Nephron (organoid): Measurements from ENCODE around the gene MTSS2.

Experiments used
- H3K27ac Mint-ChIP-seq, 3 experiments: 2 replicates each; pipeline ENCODE4 v1.8.0; 2020; ENCODE audit warnings: mixed read lengths in 3 of 3, mild to moderate bottlenecking in 2 of 3, moderate library complexity in 1 of 3
- H3K27me3 Mint-ChIP-seq: 2 replicates; pipeline ENCODE4 v1.8.0; 2021; ENCODE audit warnings: low read depth, mild to moderate bottlenecking, moderate library complexity, mixed read lengths
- H3K36me3 Mint-ChIP-seq: 2 replicates; pipeline ENCODE4 v1.8.0; 2020; ENCODE audit warnings: low read depth, mixed read lengths
- H3K4me1 Mint-ChIP-seq: 2 replicates; pipeline ENCODE4 v1.8.0; 2020; ENCODE audit warnings: mixed read lengths
- H3K4me3 Mint-ChIP-seq, 3 experiments: 2 replicates each; pipeline ENCODE4 v1.8.0; 2020; ENCODE audit warnings: mild to moderate bottlenecking in 3 of 3, mixed read lengths in 3 of 3, moderate library complexity in 2 of 3
- H3K9me3 Mint-ChIP-seq: 2 replicates; pipeline ENCODE4 v1.8.0; 2020; ENCODE audit warnings: mixed read lengths
- CTCF ChIP-seq, 3 experiments: fragments of 200-600 bp; sonication (generic); IDR thresholded peaks; one replicate each; pipeline ENCODE4 v1.5.0; 2021; ENCODE audit warnings: antibody characterized with exemption in 3 of 3; ENCODE audit not compliant: unreplicated experiment in 3 of 3

MTSS2 gene

GRCh38 chr16:70724146-70725023, 38.5 kb upstream of the MTSS2 start:
- H3K9me3 Mint-ChIP-seq = no peaks in the 10 kb centered on the region
- peak overlapping the region; percentile 99 to 100 (median 100) for H3K27ac Mint-ChIP-seq
- H3K27me3 Mint-ChIP-seq = peaks cover 3% of the 10 kb centered on the region
- peaks cover 65% of the 10 kb centered on the region for H3K4me1 Mint-ChIP-seq
- H3K4me3 Mint-ChIP-seq = peak overlapping the region in 1 of 3 experiments; percentile 56
- peaks cover 37% of the 10 kb centered on the region for H3K36me3 Mint-ChIP-seq
- TF ChIP-seq CTCF (IDR thresholded peaks at IDR 0.05; ENCODE audit: unreplicated experiment in 3 of 3) = no peak

- no peak for TF ChIP-seq CTCF (IDR thresholded peaks at IDR 0.05; ENCODE audit: unreplicated experiment in 3 of 3)
- H3K9me3 Mint-ChIP-seq = no peaks in the 10 kb centered on the region
- peaks cover 66% of the 10 kb centered on the region for H3K4me1 Mint-ChIP-seq
- H3K36me3 Mint-ChIP-seq = peaks cover 41% of the 10 kb centered on the region
- H3K27ac Mint-ChIP-seq = peak overlapping the region; percentile 99 to 100 (median 100)
- H3K4me3 Mint-ChIP-seq = no peak overlapping the region
- peaks cover 3% of the 10 kb centered on the region for H3K27me3 Mint-ChIP-seq
Observed at GRCh38 chr16:70723740-70724145, 37.9 kb upstream of the MTSS2 start.

- Mint-ChIP-seq H3K27ac (peak overlapping the region in 2 of 3 experiments; percentile 18 to 100), H3K27me3 (peaks cover 3% of the 10 kb centered on the region)
- TF ChIP-seq CTCF (IDR thresholded peaks at IDR 0.05; ENCODE audit: unreplicated experiment in 3 of 3) = no peak
Observed at GRCh38 chr16:70721202-70721963, 35.5 kb upstream of the MTSS2 start.

GRCh38 chr16:70720425-70721201, 34.8 kb upstream of the MTSS2 start:
- peaks cover 37% of the 10 kb centered on the region for H3K36me3 Mint-ChIP-seq
- peaks cover 3% of the 10 kb centered on the region for H3K27me3 Mint-ChIP-seq
- H3K9me3 Mint-ChIP-seq = no peaks in the 10 kb centered on the region
- peaks cover 72% of the 10 kb centered on the region for H3K4me1 Mint-ChIP-seq
- H3K27ac Mint-ChIP-seq = peak overlapping the region; percentile 18 to 100 (median 18)
- peak overlapping the region in 1 of 3 experiments; percentile 6 for H3K4me3 Mint-ChIP-seq
- no peak for TF ChIP-seq CTCF (IDR thresholded peaks at IDR 0.05; ENCODE audit: unreplicated experiment in 3 of 3)

More at GRCh38 chr16:70721202-70721963, 35.5 kb upstream of the MTSS2 start:
- peaks cover 72% of the 10 kb centered on the region for H3K4me1 Mint-ChIP-seq
- no peaks in the 10 kb centered on the region for H3K9me3 Mint-ChIP-seq
- H3K36me3 Mint-ChIP-seq = peaks cover 43% of the 10 kb centered on the region
- no peak overlapping the region for H3K4me3 Mint-ChIP-seq

GRCh38 chr16:70717065-70717464, 31.2 kb upstream of the MTSS2 start:
- peaks cover 3% of the 10 kb centered on the region for H3K27me3 Mint-ChIP-seq
- peak overlapping the region; percentile 97 to 100 (median 99) for H3K27ac Mint-ChIP-seq
- no peaks in the 10 kb centered on the region for H3K9me3 Mint-ChIP-seq
- H3K4me1 Mint-ChIP-seq = peaks cover 85% of the 10 kb centered on the region
- no peak overlapping the region for H3K4me3 Mint-ChIP-seq
- H3K36me3 Mint-ChIP-seq = peaks cover 29% of the 10 kb centered on the region
- no peak for TF ChIP-seq CTCF (IDR thresholded peaks at IDR 0.05; ENCODE audit: unreplicated experiment in 3 of 3)
